Cardiac fibroblast (primary cell): ENCODE data around the gene GOLGA8B.
"Not testable (repeated sequence)": the region's sequence is repeated elsewhere in the genome, so short reads cannot be mapped to it uniquely, and the experiment has no call there.

ENCODE experiments used
- DNase-seq, 2 donors: peaks; one replicate each; pipeline versions ENCODE4 v3.0.0 to v3.0.0-alpha.2; 2010; ENCODE audit warnings: low read depth in 2 of 2
- H3K4me3 ChIP-seq, 2 donors: replicated peaks in 1 of 2; 1 replicate in 1 of 2; 2 replicates in 1 of 2; pipeline ENCODE4 v1.5.1; 2011; ENCODE audit warnings: low read depth in 2 of 2, low read length in 2 of 2, mild to moderate bottlenecking in 2 of 2, moderate library complexity in 1 of 2
- TF ChIP-seq, protein P1 (sequence below): IDR thresholded peaks from one replicate; pipeline ENCODE4 v1.5.1; 2011; ENCODE audit warnings: low read depth, mild to moderate bottlenecking, low read length, inconsistent platforms

The GOLGA8B gene, protein sequence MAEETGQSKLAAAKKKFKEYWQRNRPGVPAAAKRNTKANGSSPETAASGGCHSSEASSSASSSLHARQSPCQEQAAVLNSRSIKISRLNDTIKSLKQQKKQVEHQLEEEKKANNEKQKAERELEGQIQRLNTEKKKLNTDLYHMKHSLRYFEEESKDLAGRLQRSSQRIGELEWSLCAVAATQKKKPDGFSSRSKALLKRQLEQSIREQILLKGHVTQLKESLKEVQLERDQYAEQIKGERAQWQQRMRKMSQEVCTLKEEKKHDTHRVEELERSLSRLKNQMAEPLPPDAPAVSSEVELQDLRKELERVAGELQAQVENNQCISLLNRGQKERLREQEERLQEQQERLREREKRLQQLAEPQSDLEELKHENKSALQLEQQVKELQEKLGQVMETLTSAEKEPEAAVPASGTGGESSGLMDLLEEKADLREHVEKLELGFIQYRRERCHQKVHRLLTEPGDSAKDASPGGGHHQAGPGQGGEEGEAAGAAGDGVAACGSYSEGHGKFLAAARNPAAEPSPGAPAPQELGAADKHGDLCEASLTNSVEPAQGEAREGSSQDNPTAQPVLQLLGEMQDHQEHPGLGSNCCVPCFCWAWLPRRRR

DNA sequence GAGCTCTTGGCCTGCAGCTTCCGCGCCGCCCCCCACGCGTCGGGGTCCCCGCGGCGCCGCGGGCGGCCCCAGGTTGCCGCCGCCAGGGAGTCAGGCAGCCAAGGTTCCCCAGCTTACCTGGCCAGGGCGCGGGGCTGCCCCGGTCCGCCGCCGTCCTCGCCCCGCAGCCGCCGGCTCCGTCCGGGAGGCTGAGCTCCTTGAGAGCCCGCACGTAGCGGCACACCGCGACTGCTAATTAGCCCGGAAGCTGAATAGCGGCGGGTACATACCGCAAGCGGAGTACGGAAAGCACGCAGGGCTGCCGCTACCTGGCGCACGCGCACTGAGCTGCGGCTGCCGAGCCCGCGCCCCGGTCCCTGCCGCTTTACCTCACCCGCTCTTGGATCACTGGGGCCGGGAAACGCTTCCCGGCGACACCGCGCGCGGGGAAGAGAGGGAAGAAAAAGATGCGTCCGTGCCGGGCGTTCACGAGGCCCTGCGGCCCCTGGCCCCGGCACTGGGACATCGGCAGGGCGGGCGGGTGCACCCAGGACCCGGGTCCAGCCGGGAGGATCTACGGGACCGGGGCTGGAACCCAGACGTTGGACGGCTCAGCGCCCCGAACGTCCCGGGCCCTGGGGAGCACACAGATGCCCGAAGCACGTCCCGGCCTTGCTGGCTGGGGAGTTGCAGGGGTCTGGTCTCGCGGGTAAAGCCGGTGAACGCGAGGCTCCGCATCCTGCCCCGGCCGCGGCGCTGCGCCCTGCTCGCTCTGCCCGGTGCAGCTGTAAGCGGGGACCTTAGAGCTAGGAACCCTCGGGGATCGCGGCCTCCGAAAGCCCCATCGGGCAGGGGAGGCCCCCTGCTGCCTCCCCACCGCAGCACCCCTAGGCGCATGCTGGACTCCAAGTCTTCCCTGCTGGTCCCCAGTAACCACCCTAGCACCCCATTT lies at the start of gene GOLGA8B:
TSS of gene GOLGA8B (minus strand) at position 253 of the 931 bp plus-strand sequence. CDS start 47,739 bp downstream, outside the sequence.
- peak within 1 kb of the TSS; percentile 68 to 70 for H3K4me3 ChIP-seq
- DNase-seq, result peak; percentile 47 to 63
- TF ChIP-seq, protein P1, sequence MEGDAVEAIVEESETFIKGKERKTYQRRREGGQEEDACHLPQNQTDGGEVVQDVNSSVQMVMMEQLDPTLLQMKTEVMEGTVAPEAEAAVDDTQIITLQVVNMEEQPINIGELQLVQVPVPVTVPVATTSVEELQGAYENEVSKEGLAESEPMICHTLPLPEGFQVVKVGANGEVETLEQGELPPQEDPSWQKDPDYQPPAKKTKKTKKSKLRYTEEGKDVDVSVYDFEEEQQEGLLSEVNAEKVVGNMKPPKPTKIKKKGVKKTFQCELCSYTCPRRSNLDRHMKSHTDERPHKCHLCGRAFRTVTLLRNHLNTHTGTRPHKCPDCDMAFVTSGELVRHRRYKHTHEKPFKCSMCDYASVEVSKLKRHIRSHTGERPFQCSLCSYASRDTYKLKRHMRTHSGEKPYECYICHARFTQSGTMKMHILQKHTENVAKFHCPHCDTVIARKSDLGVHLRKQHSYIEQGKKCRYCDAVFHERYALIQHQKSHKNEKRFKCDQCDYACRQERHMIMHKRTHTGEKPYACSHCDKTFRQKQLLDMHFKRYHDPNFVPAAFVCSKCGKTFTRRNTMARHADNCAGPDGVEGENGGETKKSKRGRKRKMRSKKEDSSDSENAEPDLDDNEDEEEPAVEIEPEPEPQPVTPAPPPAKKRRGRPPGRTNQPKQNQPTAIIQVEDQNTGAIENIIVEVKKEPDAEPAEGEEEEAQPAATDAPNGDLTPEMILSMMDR, result no peak

DNA sequence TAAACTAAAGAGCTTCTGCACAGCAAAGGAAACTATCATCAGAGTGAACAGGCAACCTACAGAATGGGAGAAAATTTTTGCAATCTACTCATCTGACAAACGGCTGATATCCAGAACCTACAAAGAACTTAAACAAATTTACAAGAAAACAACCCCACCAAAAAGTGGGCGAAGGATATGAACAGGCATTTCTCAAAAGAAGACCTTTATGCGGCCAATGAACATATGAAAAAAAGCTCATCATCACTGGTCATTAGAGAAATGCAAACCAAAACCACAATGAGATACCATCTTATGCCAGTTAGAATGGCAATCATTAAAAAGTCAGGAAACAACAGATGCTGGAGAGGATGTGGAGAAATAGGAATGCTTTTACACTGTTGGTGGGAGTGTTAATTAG lies 49.7 kb upstream of the GOLGA8B start:
- not testable (repeated sequence) for DNase-seq, H3K4me3 ChIP-seq

DNA sequence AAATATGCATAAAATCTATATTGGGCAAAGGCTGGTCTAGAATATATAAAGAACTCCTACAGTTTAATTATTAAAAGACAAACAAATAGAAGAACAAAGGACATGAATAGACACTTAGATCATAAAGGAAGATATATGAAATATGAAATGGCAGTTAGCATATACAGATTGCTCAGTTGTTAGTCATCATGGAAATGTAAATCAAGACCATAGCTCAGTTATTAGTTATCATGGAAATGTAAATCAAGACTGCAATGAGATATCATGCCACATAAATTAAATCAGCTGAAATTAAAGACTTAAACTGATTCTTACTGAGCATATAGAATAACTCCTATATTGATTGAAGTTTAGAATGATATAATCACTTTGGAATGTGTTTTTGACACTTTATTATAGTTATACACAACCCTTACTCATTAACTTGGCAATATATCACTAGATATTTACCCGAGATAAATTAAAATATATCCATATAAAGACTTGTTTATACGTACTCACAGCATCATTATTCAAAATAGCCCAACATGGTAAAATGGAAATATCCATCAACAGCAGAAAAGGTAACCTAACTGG lies 45.2 kb upstream of the GOLGA8B start:
- TF ChIP-seq, protein P1, result no peak
- H3K4me3 ChIP-seq, result no peak overlapping the region
- peak in 1 of 2 donors; percentile 38 for DNase-seq

DNA sequence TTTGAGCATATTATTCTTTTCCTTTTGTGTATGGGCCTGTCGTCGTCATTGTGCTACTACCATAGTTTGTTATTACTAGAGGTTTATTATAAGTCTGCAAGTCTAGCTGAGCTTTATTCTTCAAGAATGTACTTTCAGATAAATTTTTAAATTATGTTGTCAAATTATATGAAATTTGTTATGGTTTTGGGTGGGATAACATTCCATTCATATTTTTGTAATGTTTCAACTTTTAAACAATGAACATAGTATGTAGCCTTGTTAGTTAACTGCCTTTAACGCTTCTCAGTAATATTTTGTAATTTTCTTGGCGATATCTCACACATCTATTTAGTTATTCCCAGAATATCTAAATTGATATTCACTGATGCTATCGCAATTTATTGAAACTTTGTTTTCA lies 41.6 kb upstream of the GOLGA8B start:
- H3K4me3 ChIP-seq, result no peak overlapping the region
- TF ChIP-seq, protein P1, result no peak
- peak in 1 of 2 donors; percentile 29 for DNase-seq

DNA sequence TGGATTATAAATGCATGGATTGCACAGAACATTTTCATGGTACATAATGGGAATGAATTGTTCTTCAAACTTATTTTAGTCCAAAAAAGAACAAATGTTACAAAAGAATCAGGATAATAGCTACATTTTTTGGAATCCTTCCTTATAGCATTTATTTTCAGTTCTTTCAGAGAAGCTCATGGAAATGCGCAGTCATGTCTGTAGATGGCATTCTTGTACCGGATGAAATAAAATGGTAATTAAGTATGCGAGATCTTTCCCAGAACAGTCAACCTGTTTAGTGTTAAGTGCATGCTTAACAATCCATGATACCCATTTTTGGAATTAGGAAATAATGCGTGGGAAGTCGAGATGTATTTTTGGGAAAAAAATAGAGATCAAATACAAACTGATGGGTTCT lies 38.2 kb upstream of the GOLGA8B start:
- peak; percentile 7 to 53 for DNase-seq
- TF ChIP-seq, protein P1, result peak; percentile 30
- H3K4me3 ChIP-seq, result no peak overlapping the region

DNA sequence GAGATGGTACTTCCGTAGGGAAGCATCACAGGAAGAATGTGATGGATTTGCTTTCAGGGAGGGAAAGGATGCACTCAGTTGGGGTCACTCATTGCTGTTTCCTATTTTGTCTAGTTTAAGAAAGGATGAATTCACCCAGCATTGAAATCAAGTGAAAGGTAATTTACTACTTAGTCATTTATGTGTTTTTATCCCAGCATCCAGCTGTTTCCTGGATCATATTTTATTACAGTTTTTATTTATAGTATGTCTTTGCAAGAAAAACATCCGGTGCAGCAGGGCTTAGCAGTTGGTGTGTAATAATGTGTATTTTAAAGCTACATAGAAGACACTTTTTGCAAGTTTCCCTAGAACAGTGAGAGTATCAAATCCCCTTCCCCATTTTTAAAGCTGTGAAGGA lies 37.4 kb upstream of the GOLGA8B start:
- no peak overlapping the region for H3K4me3 ChIP-seq
- TF ChIP-seq, protein P1, result no peak
- peak in 1 of 2 donors; percentile 5 for DNase-seq
